HL-60/S4 treated with retinoic acid at 250 ng/mL for 4 days and 3 days (cell line): Measurements from ENCODE around the gene CMKLR1.

ENCODE experiments used
- in situ Hi-C: fragments of 300-500 bp; cut with MboI; formaldehyde crosslinking; loops from 2 replicates; pipeline ENCODE4 v1.7.0; 2022; ENCODE audit warnings: low sequenced_read_pairs

The CMKLR1 gene

DNA sequence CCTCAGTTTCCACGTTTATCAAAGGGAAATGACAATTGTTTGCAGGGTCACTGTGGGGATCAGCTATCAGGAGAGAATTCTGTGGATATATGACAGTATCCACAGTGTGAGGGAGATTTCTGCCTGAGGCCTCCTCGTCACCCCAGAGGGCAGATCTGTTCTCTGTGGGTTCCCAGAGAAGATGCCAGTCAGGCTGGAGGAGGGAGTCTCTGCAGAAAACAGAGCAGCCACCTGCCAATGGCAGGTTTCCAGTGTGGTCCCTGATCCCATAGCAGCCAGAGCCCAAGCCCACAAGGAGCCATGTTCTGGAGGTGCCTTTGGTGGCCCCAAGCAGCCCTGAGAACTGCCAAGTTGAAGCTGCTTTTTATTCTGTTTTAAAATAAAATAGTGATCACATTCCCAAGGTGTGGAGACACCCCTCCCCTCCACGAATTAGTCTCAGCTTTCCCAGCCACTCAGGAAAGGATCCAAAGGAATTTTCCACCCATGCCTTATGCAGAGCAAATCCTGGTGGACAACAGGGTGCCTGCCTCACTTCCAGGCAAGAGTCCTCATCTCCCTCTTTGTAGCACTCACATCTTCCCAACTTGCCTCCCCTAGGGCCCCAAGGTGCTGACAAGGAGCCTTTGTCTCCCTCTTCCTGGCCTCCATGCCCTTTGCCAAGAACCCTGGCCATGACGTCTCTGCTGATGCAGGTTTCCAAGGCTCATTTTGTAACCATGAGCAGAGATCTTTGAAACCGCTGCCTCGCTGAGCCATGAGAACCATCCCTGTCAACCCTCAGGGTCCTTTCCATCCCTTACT is 20.4 kb downstream of the CMKLR1 start:
- in situ Hi-C loops: no loop called here

DNA sequence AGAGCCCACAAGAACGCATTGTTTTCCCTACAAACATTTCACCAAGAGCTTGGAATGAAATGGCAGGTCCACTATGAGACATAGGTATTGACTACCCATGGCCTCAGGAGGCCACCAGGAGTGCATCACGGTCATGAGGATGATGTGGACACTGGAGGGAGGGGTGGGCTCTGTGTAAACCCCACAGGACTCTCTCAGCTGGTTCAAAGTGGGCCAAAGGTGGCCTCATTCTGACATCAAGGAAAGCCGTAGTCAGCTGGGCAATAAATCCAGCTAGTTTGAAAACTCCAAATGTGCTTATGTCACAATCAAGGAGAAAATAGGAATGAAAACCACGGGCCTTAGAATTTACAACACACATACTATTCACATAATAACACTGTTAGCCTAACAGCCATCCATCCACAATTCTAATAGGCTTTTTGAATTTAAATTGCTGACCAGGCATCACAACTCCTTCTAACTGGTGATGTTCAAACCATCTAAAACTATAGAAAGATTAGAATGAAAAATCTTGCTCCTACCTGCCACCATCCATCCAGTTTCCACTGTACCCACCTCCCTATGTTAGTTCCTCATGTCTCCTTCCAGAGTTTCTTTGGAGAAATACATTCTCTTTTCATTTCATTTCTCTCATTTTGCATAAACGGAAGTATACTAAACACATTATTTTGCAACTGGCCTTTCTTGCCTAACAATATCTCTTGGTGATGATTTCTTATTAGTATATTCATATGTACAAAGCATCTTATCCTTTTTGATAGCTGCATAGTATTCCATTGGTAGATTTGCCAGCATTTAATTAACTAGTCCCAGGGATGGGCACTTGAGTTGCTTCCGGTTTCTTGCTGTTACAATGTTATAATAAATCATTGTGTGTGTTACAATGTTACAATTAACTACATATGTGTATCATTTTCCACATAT is 21.5 kb downstream of the CMKLR1 start:
- in situ Hi-C loops: no loop called here

DNA sequence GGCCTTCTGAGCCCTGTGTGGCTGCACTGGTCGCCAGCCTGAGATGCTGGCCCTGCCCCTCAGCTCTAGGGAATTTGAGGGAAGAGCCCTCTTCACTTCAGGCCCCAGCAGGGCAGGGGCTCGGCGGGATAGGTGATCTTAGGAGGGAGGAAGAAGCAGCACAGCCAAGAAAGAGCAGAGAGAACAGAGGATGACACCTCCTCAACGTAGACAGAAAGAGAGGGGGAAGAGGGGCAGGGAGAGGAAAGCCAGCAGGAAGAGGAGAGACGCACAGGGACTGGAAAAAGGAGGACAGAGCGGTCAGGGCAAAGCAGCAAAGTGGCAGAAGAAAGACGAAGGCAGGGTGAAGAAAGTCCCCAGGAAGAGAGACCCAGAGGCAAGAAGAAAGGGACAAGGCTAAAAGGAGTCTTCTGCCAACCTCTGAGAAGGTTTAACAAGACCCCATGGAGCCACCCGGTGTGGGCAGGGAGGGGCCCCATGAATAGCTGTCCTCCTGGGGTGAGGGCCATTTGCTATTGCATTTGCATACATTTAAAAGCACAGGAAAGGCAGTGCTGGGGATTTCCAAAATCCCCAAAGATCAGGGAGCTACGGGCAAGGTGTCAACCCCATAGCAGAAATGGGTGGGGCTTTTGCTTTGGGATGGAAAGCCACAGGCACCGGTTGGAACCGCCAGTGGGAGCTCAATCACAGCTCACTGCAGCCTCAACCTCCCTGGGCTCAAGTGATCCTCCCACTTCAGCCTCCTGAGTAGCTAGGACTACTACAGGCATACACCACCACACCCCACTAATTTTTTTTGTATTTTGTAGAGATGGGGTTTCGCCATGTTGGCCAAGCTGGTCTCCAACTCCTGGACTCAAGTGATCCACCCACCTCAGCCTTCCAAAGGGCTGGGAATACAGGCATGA is 22.7 kb downstream of the CMKLR1 start:
- in situ Hi-C loops: no loop called here

DNA sequence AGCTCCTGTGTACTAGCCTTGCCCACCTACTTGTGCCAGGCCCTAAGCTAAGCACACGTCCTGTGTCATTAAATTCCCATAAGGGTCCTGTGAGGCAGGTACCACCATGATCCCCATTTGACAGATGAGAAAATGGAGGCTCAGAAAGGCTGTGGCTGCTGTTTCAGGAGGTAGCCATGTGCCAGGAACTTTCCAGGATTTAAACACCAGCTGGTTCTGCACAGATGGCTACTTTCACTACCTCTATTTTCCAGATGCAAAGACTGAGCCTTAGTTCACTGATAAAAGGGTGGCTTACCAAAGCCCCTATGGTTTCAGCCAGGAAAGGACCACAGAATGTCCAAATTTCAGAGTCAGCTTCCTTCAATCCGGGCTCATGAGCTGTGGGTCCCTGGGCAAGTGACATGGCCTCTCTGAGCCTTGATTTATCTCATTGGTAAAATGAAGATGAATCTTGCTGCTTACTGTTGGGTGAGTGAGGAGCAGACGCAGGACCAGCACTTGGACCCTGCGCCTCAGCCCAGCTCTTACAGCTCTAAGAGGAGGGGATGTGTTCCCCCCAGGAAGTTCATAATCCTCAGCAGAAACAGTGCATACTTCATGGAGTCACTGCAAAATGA is 23.5 kb downstream of the CMKLR1 start:
- in situ Hi-C loops: no loop called here

DNA sequence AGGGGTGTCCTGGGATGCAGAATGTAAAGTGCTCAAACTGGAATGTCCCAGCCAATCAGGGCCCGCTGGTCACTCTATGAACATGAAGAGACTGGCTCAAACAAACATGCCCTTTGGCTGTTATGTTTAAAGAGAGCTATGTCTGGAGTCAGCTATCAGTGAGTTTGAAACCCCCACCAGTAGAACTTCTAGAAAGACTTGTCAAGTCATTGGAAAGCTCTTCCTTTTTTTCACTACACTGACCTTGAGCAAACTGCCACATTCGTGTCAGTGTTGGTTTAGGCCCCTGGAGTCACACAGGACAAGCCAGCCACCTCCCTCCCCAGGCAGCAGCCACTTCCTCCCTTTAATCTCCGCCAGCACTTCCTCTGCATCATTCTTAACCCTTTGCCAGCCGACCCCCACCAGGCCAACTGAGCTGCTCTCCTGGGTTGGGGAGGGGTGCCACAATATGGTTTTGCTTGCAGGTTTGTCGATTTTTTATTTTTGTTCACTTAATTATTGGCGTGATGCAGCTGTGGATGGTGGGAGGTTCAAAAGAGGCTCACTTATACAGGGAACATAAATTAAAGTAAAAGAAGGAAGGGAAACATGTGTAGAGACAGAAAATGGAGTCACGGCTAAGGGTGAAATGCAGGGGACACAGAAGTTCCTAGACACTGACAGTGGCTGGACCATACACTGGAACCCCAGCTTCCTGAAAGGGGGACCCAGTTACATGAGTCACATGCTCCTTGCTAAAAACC is 25.3 kb downstream of the CMKLR1 start:
- in situ Hi-C loops: no loop called here

DNA sequence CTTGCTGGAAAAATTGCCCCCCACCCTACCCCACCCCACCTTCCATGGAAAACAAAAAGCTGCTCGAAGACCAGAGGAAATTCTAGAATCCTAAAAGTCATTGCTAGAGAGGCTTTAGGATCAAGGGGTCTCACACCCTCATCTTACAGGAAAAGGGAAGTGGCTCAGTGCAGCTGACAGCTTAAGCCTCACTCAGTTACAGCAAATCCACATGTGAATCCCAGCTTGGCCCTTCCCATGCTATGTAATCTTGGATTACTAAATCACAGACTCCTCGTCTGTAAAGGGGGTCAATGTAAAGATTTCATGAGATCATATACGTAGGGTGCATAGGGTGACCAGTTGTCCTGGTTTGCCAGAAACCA is 25.9 kb downstream of the CMKLR1 start:
- in situ Hi-C loops: no loop called here

DNA sequence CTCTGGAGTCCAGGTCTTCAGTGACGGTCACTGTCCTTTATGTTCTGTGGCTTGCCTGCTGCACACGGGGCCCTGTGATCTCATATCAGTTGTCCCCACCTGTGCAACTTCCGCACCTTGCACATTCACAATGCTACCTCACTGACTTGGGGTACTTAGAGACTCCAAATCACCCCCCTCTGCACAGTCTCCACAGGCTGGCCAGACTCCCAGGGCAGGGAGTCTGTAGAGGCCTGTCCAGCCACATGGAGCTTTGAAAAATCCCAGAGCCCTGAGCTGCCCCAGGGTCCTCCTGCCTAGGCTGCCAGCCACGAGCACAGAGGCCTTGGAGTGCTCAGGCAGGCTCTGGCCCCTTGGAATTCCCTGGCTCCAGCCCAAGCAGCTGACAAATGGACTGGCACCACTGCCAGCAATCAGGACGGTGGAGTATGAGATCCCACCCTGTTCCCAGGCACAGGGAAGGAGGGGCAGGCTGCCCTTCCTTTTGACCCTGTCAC is 26.4 kb downstream of the CMKLR1 start:
- in situ Hi-C loops: no loop called here

DNA sequence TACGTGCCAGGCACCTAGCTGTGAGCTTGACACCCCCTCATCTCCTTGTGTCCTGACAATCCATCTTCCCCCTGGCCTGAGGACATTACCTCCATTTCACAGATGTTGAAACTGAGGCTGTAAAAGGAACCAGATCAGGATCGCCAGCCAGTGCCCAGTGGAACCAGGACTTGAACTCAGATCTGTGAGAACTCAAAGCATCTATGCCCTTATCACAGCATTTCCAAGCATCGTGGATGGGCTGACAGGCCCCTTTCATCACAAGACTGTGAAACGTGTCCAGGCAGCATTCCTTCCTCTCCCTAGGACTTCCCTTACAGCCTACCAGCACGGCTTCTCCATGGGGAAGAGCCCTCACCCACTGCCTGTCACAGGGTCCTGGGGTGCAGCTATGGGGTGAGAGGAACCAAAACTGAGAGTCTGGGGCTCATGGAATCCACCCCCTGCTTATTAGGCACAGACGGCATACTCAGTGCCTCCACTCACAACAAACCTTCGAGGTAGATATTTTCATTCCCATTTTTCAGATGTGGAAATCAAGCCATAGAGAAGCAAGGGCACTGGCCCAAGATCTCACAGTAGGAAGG is 26.9 kb downstream of the CMKLR1 start:
- in situ Hi-C loops: no loop called here

DNA sequence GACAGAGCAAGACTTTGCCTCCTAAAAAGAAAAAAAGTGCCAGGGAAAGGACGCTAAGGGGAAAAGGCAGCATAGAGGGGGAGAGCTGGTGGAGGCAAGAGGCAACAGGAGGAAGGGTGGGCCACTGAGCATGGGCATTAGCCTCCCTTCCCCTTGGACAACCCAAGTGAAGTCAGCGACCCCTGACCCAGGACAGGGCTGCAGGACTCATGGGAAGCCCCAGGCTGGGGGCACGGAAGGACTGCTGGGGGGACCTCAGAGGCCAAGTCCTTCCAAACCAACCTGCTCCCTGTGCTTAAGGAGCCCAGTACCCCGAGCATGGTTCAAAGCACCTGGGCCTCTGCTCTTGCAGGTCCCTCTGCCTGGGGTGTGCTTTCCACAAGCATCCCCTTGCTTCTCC is 27.5 kb downstream of the CMKLR1 start:
- in situ Hi-C loops: no loop called here

DNA sequence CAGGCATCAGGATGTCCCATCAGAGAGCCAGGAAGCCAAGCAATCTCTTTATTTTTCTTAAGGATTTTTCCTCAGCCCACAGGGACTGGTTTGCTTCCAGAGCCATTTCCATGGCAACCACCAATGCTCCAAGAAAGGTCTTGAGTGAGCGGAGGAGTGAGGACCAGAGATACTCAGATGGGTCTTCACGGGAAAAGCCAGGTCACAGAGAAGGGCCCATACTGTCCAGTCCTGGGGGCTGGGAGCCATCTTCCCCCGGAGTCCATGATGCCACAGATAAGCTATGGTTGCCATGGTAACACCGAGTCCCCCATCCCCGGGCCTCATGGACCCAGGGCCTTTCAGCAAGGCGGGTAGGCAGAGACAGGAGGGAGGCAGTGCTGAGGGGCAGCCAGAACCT is 28.6 kb downstream of the CMKLR1 start:
- in situ Hi-C loops: no loop called here

DNA sequence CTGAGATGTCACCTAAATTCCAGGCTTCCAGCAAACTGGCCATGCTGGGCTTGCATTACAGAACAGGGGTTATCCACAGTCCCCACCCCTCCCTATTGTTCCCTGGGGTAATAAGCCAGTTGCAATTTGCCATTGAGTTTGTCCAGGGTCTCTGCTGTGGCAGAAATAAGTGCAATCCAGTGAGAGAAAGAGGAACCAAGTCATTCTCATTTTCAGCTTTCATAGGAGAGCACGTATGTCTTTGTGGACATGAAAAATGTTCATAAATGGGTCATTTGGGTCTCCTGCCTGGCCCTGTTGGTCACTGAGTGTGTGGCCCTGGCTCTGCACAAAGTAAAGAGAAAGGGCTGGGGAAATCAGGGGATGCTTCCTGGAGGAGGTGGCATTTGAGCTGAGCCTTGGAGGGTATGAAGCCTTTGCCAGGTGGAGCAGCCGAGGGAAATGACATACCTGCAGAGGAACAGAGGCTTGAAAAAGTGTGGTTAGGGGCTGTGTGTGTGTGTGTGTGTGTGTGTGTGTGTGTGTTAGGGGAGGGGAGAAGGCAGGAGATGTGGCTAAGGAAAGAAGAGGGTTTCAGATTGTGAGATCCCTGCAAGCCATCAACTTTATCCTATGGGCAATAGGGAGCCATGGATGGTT is 29.3 kb downstream of the CMKLR1 start:
- in situ Hi-C loops: no loop called here

DNA sequence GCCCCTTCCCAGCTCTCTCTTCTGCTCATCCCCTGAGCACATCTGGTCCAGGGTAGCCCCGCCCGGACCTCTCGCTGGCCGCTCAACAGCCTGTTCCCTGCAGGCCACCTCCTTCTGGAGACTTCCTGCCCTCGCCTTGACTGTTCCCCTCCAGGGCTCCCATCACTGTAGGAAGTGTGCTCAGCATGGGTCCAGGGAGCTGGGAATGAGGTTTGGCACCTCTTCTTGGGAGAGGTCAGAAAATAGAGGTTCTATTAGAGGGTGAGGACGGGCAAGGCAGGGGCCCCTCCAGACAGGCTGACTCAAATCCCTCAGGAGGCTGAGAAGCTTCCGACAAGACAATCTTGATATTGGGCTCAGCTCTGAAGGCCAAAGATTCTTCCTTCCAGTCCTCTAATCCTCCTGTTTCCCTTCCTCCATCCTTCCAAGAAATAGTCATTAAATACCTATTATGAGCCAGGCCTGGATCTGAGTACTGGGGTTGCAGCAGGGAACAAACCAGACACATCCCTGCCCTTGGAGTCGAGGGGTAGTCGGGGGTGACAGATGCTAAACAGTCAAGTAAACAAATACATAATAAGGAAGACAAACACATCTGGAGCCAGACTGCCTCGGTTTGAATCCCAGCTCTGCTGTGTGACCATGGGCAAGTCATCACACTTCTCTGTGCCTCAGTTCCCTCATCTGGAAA is 30.6 kb downstream of the CMKLR1 start:
- in situ Hi-C loops: no loop called here

DNA sequence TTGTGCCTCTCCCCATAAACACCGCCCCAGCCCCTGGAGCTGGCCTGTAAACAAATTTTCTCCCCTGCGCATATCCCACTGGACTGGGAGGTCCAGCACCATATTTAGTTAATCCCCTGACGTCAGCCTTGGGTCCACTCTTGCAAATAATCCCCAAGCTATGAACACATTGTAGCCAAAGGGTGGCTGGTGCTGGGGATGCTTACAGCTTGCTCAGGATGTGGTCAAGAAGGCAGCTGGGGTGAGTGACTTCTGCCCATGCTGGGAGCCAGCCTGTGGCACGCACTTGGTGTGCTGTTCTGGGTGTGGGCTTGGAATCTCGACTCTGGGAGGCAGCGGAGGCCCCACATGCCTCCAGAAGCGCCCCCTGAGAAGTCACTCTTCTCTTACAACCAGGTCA is 32.1 kb downstream of the CMKLR1 start:
- in situ Hi-C loops: no loop called here

DNA sequence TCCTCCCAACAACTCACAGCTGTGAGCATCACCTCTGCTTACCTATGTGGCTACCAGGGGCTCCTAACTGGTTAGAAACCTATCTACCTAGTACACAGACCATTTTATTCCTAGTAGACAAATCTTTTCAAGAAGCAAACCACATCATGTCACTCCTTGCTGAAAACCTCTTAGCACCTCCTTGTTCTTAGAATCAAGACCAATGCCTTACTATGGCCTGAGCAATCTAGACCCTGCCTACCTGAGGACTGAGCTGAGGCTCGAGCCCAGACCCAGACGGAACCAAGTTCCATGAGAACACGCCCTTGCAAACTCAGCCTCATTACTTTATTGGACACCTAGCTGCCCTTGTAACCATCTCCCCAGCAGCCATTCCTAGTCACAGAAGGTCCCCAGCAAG is 32.6 kb downstream of the CMKLR1 start:
- in situ Hi-C loops: no loop called here

DNA sequence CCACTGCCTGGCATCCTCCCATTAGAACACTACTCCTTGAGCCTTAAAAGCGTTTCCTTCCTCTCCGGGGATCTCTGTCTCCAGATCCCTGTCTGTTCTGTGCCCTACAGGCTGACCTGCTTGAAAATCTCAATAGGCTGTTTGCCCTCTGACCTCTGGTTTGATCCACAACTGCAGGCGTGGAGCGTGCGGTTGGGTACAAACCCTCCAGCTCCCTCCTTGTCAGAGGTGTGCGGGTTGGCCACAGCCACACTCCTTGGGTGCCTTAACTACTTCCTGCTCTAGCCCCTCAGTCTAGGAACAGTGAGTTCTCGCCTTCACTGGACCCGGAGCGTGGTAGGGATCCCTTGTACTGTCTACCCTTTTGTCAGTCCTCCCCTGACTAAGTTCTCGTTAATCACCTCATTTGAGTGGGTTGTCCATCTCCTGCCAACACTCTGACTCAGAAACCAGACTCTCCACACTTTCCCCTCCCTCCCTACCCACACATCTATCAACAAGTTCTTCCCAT is 33.1 kb downstream of the CMKLR1 start:
- in situ Hi-C loops: no loop called here

DNA sequence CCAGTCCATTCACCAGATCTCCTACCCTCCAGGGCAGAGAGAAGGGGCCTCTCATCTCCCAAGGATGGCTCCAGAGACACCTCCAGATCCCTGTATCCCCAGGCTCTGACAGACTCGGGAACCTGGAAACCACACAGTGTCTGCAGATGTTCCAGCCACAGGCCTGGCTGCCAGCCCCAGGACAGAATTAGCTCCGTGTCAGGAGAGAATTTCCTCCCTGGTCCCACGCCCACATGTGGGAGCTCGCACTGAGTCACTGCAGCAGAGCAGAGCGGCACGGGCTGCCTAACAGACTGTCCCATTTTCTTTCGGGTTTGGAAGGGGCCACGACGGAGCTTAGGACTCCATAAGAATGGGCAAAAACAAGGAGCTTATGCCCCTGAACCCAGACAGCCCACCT is 33.6 kb downstream of the CMKLR1 start:
- in situ Hi-C loops: no loop called here

DNA sequence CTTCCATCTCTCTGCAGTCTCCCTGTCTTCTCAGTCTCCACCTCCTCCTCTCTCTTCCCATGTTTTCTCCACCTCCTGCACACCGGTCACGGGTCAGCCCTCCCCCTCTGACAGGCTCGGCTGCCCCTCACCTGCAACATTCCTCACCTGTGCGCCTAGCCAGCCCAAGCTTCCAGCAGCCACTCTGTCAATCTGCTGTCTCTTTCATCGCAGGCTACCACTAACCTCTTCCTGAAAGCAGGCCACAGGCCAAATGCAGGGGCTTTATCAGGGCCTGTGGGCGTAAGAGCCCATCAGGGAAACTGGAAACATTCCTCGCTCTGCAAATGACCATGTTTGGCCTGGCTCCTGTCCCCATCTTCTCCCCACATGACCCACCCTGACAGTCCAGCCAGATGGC is 34.5 kb downstream of the CMKLR1 start:
- in situ Hi-C loops: no loop called here

DNA sequence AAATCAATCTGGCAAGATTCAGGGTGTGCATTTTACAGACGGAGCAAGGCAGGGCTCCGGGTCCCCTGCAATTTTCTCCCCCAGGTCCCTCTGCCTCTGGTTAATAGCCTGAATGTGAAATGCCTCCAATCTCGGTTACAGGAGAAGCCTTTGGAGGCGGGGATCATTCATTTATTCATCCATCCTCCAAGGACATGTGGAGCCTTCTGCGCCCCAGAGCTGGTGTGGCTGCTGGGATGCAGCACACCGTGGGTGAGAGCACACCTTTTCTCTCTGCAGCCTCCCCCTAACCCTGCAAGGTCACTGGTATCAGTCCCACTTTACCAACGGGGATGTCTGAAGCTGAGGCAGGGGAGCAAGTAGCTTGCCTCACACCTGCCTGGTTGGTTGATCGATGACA is 35.4 kb downstream of the CMKLR1 start:
- in situ Hi-C loops: no loop called here
